Left ventricle myocardium inferior (tissue), 1 donor: ENCODE data around the gene GABARAPL1. TPM values are rescaled to one million over a fixed set of nuclear protein-coding genes. Genes with fewer than 3 reads are reported as not detected.

Experiments used
- DNase-seq: peaks from one replicate; pipeline ENCODE4 v3.0.0-alpha.2; 2020
- H3K27ac ChIP-seq: fragments of 200-600 bp; replicated peaks from 2 replicates; pipeline ENCODE4 v1.8.0; 2021
- H3K27me3 ChIP-seq: fragments of 200-600 bp; 2 replicates; pipeline ENCODE4 v1.8.0; 2021; ENCODE audit warnings: low read depth
- H3K36me3 ChIP-seq: fragments of 200-600 bp; 2 replicates; pipeline ENCODE4 v1.8.0; 2021
- H3K4me1 ChIP-seq: fragments of 200-600 bp; 2 replicates; pipeline ENCODE4 v1.8.0; 2021
- H3K4me3 ChIP-seq: fragments of 200-600 bp; 2 replicates; pipeline ENCODE4 v1.8.0; 2021; ENCODE audit warnings: mild to moderate bottlenecking, moderate library complexity
- H3K9me3 ChIP-seq: fragments of 200-600 bp; replicated peaks from 2 replicates; pipeline ENCODE4 v1.8.0; 2021
- CTCF ChIP-seq: fragments of 200-600 bp; IDR thresholded peaks from 2 replicates; pipeline ENCODE4 v1.8.0; 2021; ENCODE audit warnings: antibody characterized with exemption, mild to moderate bottlenecking, borderline replicate concordance
- intact Hi-C: fragments of 100-400 bp; cut with micrococcal nuclease; formaldehyde crosslinking; loops from one replicate; pipeline ENCODE4 v1.11.0; 2022
- total RNA-seq: library from RNA; stranded (reverse); fragmentation: NEBNext Ultra II Directional; extraction: Animal tissue kit (Norgen Biotek cat#: 25700); gene quantifications from one replicate; pipeline ENCODE4 v1.2.1, GENCODE V29; 2021
- donor health status: DM: no; HTN: yes; CAD: no; lungs with severe emphysema.

GABARAPL1 gene
- total RNA-seq, 1 donor from 2014 or later = 360 TPM

- Histone ChIP-seq H3K4me1 (no peaks in the 10 kb centered on the region), H3K4me3 (no peak overlapping the region), H3K36me3 (peaks cover 18% of the 10 kb centered on the region), H3K27me3 (no peaks in the 10 kb centered on the region), H3K27ac (no peak overlapping the region), H3K9me3 (no peaks in the 10 kb centered on the region)
- intact Hi-C loops = no loop called here
- TF ChIP-seq CTCF = no peak
- no peak for DNase-seq
Measured at GRCh38 chr12:10247436-10248058, 34.9 kb downstream of the GABARAPL1 start.

GRCh38 chr12:10249690-10250455, 37.2 kb downstream of the GABARAPL1 start:
- Histone ChIP-seq H3K9me3 (peaks cover 4% of the 10 kb centered on the region), H3K4me3 (no peak overlapping the region), H3K36me3 (peaks cover 9% of the 10 kb centered on the region), H3K27ac (no peak overlapping the region), H3K4me1 (no peaks in the 10 kb centered on the region), H3K27me3 (no peaks in the 10 kb centered on the region)
- no peak for DNase-seq
- no peak for TF ChIP-seq CTCF
- intact Hi-C loops = no loop called here

GRCh38 chr12:10251669-10252068, 39.0 kb downstream of the GABARAPL1 start:
- TF ChIP-seq CTCF = no peak
- no peak for DNase-seq
- intact Hi-C loops = no loop called here

GRCh38 chr12:10252201-10252600, 39.5 kb downstream of the GABARAPL1 start:
- intact Hi-C loops = no loop called here
- H3K9me3 ChIP-seq = peaks cover 24% of the 10 kb centered on the region
- no peak overlapping the region for H3K27ac ChIP-seq

More at GRCh38 chr12:10251669-10252068, 39.0 kb downstream of the GABARAPL1 start:
- Histone ChIP-seq H3K9me3 (peaks cover 22% of the 10 kb centered on the region), H3K4me3 (no peak overlapping the region), H3K36me3 (peaks cover 9% of the 10 kb centered on the region), H3K27ac (no peak overlapping the region), H3K4me1 (no peaks in the 10 kb centered on the region), H3K27me3 (no peaks in the 10 kb centered on the region)

GRCh38 chr12:10256064-10256463, 43.4 kb downstream of the GABARAPL1 start:
- H3K27ac ChIP-seq = no peak overlapping the region
- H3K27me3 ChIP-seq = no peaks in the 10 kb centered on the region
- no peak overlapping the region for H3K4me3 ChIP-seq
- peaks cover 5% of the 10 kb centered on the region for H3K36me3 ChIP-seq
- H3K4me1 ChIP-seq = no peaks in the 10 kb centered on the region
- no peak for TF ChIP-seq CTCF
- H3K9me3 ChIP-seq = peaks cover 24% of the 10 kb centered on the region
- intact Hi-C loops = no loop called here
- DNase-seq = no peak

More at GRCh38 chr12:10252201-10252600, 39.5 kb downstream of the GABARAPL1 start:
- TF ChIP-seq CTCF = no peak
- Histone ChIP-seq H3K27me3 (no peaks in the 10 kb centered on the region), H3K36me3 (peaks cover 10% of the 10 kb centered on the region), H3K4me3 (no peak overlapping the region), H3K4me1 (no peaks in the 10 kb centered on the region)
- DNase-seq = no peak
